KG1 (cell line): ENCODE results near the gene AMPD1.
A peak's percentile ranks its signal among the peaks of the same experiment; 100 is the strongest.

Experiments used
- DNase-seq: peaks from one replicate; lab custom pipeline; 2025; lab: John Stamatoyannopoulos, UW

AMPD1 gene

GRCh38 chr1:114695430-114696058, at the start of gene AMPD1:
Gene AMPD1, minus strand, starts transcription at chr1:114695546. Its CDS starts 75 bp downstream, at chr1:114695471.
- DNase-seq = no peak

- no peak for DNase-seq
Observed at GRCh38 chr1:114741963-114742746, 46.8 kb upstream of the AMPD1 start.

GRCh38 chr1:114740331-114740730, 45.0 kb upstream of the AMPD1 start:
- no peak for DNase-seq

GRCh38 chr1:114737314-114737849, 42.0 kb upstream of the AMPD1 start:
- no peak for DNase-seq

- DNase-seq = no peak
Observed at GRCh38 chr1:114735479-114735878, 40.1 kb upstream of the AMPD1 start.

- no peak for DNase-seq
Observed at GRCh38 chr1:114729782-114730181, 34.4 kb upstream of the AMPD1 start.

GRCh38 chr1:114728553-114728952, 33.2 kb upstream of the AMPD1 start:
- no peak for DNase-seq

- DNase-seq = no peak
Observed at GRCh38 chr1:114725230-114725629, 29.9 kb upstream of the AMPD1 start.

GRCh38 chr1:114723915-114724314, 28.6 kb upstream of the AMPD1 start:
- no peak for DNase-seq

GRCh38 chr1:114723457-114723856, 28.1 kb upstream of the AMPD1 start:
- no peak for DNase-seq

- no peak for DNase-seq
Observed at GRCh38 chr1:114720492-114720891, 25.1 kb upstream of the AMPD1 start.

GRCh38 chr1:114719424-114719787, 24.1 kb upstream of the AMPD1 start:
- DNase-seq = no peak

- DNase-seq = no peak
Observed at GRCh38 chr1:114718661-114719423, 23.5 kb upstream of the AMPD1 start.

GRCh38 chr1:114716304-114717170, 21.2 kb upstream of the AMPD1 start, which contains the start of gene NRAS:
Gene NRAS, minus strand, starts transcription at chr1:114716771. Its CDS starts 611 bp downstream, at chr1:114716160.
- peak; percentile 91 for DNase-seq

GRCh38 chr1:114715952-114716303, 20.6 kb upstream of the AMPD1 start:
- no peak for DNase-seq

GRCh38 chr1:114712977-114713376, 17.6 kb upstream of the AMPD1 start:
- DNase-seq = no peak

GRCh38 chr1:114710360-114710759, 15.0 kb upstream of the AMPD1 start:
- no peak for DNase-seq

GRCh38 chr1:114707604-114708003, 12.3 kb upstream of the AMPD1 start:
- DNase-seq = no peak

- no peak for DNase-seq
Observed at GRCh38 chr1:114703242-114703641, 7.9 kb upstream of the AMPD1 start.

- no peak for DNase-seq
Observed at GRCh38 chr1:114702737-114703136, 7.4 kb upstream of the AMPD1 start.

GRCh38 chr1:114701931-114702330, 6.6 kb upstream of the AMPD1 start:
- DNase-seq = no peak
